Neural progenitor cell (in vitro differentiated cells): ENCODE measurements around the gene C17orf50. TPM values are rescaled to one million over a fixed set of nuclear protein-coding genes. Genes with fewer than 3 reads are reported as not detected.

Experiments
- DNase-seq: peaks from one replicate; pipeline ENCODE4 v3.0.0-alpha.2; 2016; ENCODE audit warnings: low spot score
- H2AFZ ChIP-seq: fragments of 200-600 bp; sonication (generic); replicated peaks from 2 replicates; pipeline ENCODE4 v1.6.1; 2016; ENCODE audit warnings: antibody characterized with exemption
- H3F3A ChIP-seq: fragments of 200-600 bp; sonication (generic); 2 replicates; pipeline ENCODE4 v1.6.1; 2016; ENCODE audit warnings: antibody characterized with exemption, low read depth
- H3K27ac ChIP-seq: fragments of 200-600 bp; sonication (generic); 2 replicates; pipeline ENCODE4 v1.5.1; 2016; ENCODE audit warnings: mild to moderate bottlenecking
- H3K27me3 ChIP-seq: fragments of 200-600 bp; sonication (generic); 2 replicates; pipeline ENCODE4 v1.6.1; 2016; ENCODE audit warnings: mild to moderate bottlenecking, moderate library complexity
- H3K36me3 ChIP-seq: fragments of 200-600 bp; sonication (generic); 2 replicates; pipeline ENCODE4 v1.5.1; 2016
- H3K4me1 ChIP-seq: fragments of 200-600 bp; sonication (generic); 2 replicates; pipeline ENCODE4 v1.6.1; 2016; ENCODE audit warnings: mixed run types
- H3K4me2 ChIP-seq: fragments of 200-600 bp; sonication (generic); 2 replicates; pipeline ENCODE4 v1.6.1; 2016
- H3K4me3 ChIP-seq: fragments of 200-600 bp; sonication (generic); 2 replicates; pipeline ENCODE4 v1.5.1; 2016
- H3K79me2 ChIP-seq: fragments of 200-600 bp; sonication (generic); 2 replicates; pipeline ENCODE4 v1.6.1; 2016; ENCODE audit warnings: low read depth
- H3K9ac ChIP-seq: fragments of 200-600 bp; sonication (generic); 2 replicates; pipeline ENCODE4 v1.6.1; 2016
- H3K9me3 ChIP-seq: fragments of 200-600 bp; sonication (generic); 2 replicates; pipeline ENCODE4 v1.5.1; 2016; ENCODE audit warnings: low read depth
- H4K20me1 ChIP-seq: fragments of 200-600 bp; sonication (generic); 2 replicates; pipeline ENCODE4 v1.6.1; 2016; ENCODE audit warnings: low read depth
- H3K27ac Mint-ChIP-seq: 3 replicates; pipeline ENCODE4 v1.8.0; 2021; ENCODE audit warnings: mixed read lengths
- H3K27me3 Mint-ChIP-seq: 2 replicates; pipeline ENCODE4 v1.8.0; 2022; ENCODE audit warnings: low read depth, mild to moderate bottlenecking, inconsistent platforms, moderate library complexity, mixed read lengths; ENCODE audit not compliant: insufficient read depth
- H3K36me3 Mint-ChIP-seq: 3 replicates; pipeline ENCODE4 v1.8.0; 2021; ENCODE audit warnings: mixed read lengths
- H3K4me1 Mint-ChIP-seq: 3 replicates; pipeline ENCODE4 v1.8.0; 2021; ENCODE audit warnings: mixed read lengths
- H3K4me3 Mint-ChIP-seq: 3 replicates; pipeline ENCODE4 v1.8.0; 2021; ENCODE audit warnings: mild to moderate bottlenecking, moderate library complexity, mixed read lengths
- H3K9me3 Mint-ChIP-seq: 3 replicates; pipeline ENCODE4 v1.8.0; 2020; ENCODE audit warnings: mixed read lengths
- CTCF ChIP-seq: fragments of 200-600 bp; sonication (generic); IDR thresholded peaks from 2 replicates; pipeline ENCODE4 v1.5.1; 2017; ENCODE audit warnings: antibody characterized with exemption, mild to moderate bottlenecking
- EZH2 ChIP-seq: fragments of 200-600 bp; sonication (generic); IDR thresholded peaks from 2 replicates; pipeline ENCODE4 v1.6.1; 2017; ENCODE audit warnings: antibody characterized with exemption, mild to moderate bottlenecking, moderate library complexity
- EZH2phosphoT487 ChIP-seq: fragments of 200-600 bp; sonication (generic); IDR thresholded peaks from 2 replicates; pipeline ENCODE4 v1.6.1; 2017; ENCODE audit warnings: antibody characterized with exemption
- total RNA-seq: library from RNA; depleted of rRNA; stranded (reverse); fragments of >200 nt; gene quantifications from 2 replicates; pipeline ENCODE4 v1.2.3, GENCODE V29; 2015; ENCODE audit warnings: low replicate concordance

C17orf50 gene
- total RNA-seq, 1 donor from 2014 or later = not detected

GRCh38 chr17:35790841-35791240, 30.2 kb downstream of the C17orf50 start:
- H3K27ac Mint-ChIP-seq = no peak overlapping the region
- H3K4me3 Mint-ChIP-seq = no peak overlapping the region
- H3K9ac ChIP-seq = no peak overlapping the region
- no peaks in the 10 kb centered on the region for H3K36me3 Mint-ChIP-seq
- H3K4me1 Mint-ChIP-seq = peaks cover 15% of the 10 kb centered on the region
- no peaks in the 10 kb centered on the region for H3K4me1 ChIP-seq
- H3F3A ChIP-seq = no peaks in the 10 kb centered on the region
- no peaks in the 10 kb centered on the region for H3K79me2 ChIP-seq
- peaks cover 71% of the 10 kb centered on the region for H3K27me3 ChIP-seq
- DNase-seq = no peak
- no peaks in the 10 kb centered on the region for H3K9me3 ChIP-seq
- peaks cover 28% of the 10 kb centered on the region for H3K27me3 Mint-ChIP-seq
- H3K36me3 ChIP-seq = no peaks in the 10 kb centered on the region
- H2AFZ ChIP-seq = no peak overlapping the region
- peaks cover 10% of the 10 kb centered on the region for H4K20me1 ChIP-seq
- TF ChIP-seq EZH2 = no peak
- no peak for TF ChIP-seq EZH2phosphoT487
- no peak for TF ChIP-seq CTCF
- H3K4me2 ChIP-seq = no peak overlapping the region
- no peak overlapping the region for H3K27ac ChIP-seq
- H3K4me3 ChIP-seq = no peak overlapping the region
- no peaks in the 10 kb centered on the region for H3K9me3 Mint-ChIP-seq

GRCh38 chr17:35791681-35792350, 31.1 kb downstream of the C17orf50 start:
- no peaks in the 10 kb centered on the region for H3K79me2 ChIP-seq
- TF ChIP-seq EZH2phosphoT487 = no peak
- no peak for TF ChIP-seq EZH2
- no peak for TF ChIP-seq CTCF
- no peaks in the 10 kb centered on the region for H3K36me3 ChIP-seq
- Mint-ChIP-seq H3K9me3 (no peaks in the 10 kb centered on the region), H3K4me3 (no peak overlapping the region), H3K27me3 (peaks cover 34% of the 10 kb centered on the region), H3K4me1 (peaks cover 17% of the 10 kb centered on the region), H3K27ac (no peak overlapping the region), H3K36me3 (no peaks in the 10 kb centered on the region)
- no peaks in the 10 kb centered on the region for H3K9me3 ChIP-seq
- H3K27ac ChIP-seq = no peak overlapping the region
- peaks cover 81% of the 10 kb centered on the region for H3K27me3 ChIP-seq
- no peaks in the 10 kb centered on the region for H3K4me1 ChIP-seq
- H2AFZ ChIP-seq = no peak overlapping the region
- no peak for DNase-seq
- H3K4me3 ChIP-seq = no peak overlapping the region
- H3K4me2 ChIP-seq = no peak overlapping the region
- no peak overlapping the region for H3K9ac ChIP-seq
- H3F3A ChIP-seq = no peaks in the 10 kb centered on the region
- peaks cover 10% of the 10 kb centered on the region for H4K20me1 ChIP-seq

GRCh38 chr17:35793257-35793656, 32.6 kb downstream of the C17orf50 start:
- DNase-seq = no peak
- H3K4me3 ChIP-seq = no peak overlapping the region
- H2AFZ ChIP-seq = no peak overlapping the region
- H3K4me2 ChIP-seq = no peak overlapping the region
- H3K79me2 ChIP-seq = no peaks in the 10 kb centered on the region
- no peak overlapping the region for H3K27ac ChIP-seq
- H3K36me3 ChIP-seq = no peaks in the 10 kb centered on the region
- no peaks in the 10 kb centered on the region for H3K9me3 Mint-ChIP-seq
- H3K4me3 Mint-ChIP-seq = no peak overlapping the region
- no peaks in the 10 kb centered on the region for H3K36me3 Mint-ChIP-seq
- no peaks in the 10 kb centered on the region for H3K9me3 ChIP-seq
- peaks cover 15% of the 10 kb centered on the region for H3K4me1 Mint-ChIP-seq
- no peaks in the 10 kb centered on the region for H3K4me1 ChIP-seq
- no peak overlapping the region for H3K9ac ChIP-seq
- peaks cover 47% of the 10 kb centered on the region for H3K27me3 Mint-ChIP-seq
- TF ChIP-seq CTCF (no peak), EZH2 (no peak), EZH2phosphoT487 (no peak)
- no peak overlapping the region for H3K27ac Mint-ChIP-seq
- H3F3A ChIP-seq = no peaks in the 10 kb centered on the region
- peaks cover 87% of the 10 kb centered on the region for H3K27me3 ChIP-seq
- peaks cover 10% of the 10 kb centered on the region for H4K20me1 ChIP-seq
